AG08395 (cell line): ENCODE data around the gene HBEGF.

Source experiments
- DNase-seq: peaks from one replicate; pipeline ENCODE4 v3.0.0; 2012; ENCODE audit warnings: mixed read lengths, low spot score

HBEGF gene

DNA sequence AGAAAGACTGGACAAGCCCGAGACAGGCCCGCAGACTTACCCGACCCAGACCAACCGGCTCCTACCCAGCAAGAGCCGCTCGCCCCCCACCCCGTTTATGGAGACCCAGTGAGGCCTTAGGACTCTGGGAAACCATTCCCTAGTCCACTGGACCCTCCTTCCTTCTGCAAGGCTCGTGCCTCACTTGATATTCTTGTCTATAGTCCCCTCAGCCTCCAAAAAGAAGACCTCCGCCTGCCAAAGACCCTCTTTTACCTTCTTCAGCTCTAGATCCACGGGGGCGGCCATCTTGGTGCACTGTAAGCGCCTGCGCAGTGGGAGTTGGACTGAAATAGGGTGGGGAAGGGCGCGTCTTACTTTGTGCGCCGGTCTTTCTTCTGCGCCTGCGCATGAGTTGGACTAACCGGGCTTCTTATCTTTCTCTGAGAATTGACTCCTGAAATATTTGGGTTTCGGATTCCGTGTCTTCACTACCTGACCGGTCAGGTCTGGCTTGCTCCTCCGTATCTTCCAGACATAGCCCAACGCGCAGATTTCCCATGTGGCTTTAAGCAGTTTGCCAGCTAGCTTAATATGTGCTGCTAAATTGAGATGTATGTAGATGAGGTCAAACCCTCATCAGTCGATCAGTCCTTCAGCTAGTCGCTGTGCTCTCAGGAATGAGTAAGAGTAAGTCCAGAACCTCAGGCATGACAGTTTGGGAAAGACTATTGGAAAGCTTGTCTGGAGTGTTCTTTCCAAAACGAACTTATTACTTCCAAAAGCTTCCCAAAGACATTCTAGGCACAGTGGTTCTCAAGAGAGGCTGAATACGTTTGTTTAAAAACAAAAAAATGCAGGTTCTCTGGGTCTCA is 43.4 kb downstream of the HBEGF start, which contains the start of gene PFDN1:
TSS of gene PFDN1 (minus strand) at position 316 of the 854 bp plus-strand sequence. CDS start at position 288, 28 bp downstream.
- DNase-seq = peak; percentile 99

GRCh38 chr5:140301136-140301535 is 45.3 kb downstream of the HBEGF start:
- DNase-seq = no peak

DNA sequence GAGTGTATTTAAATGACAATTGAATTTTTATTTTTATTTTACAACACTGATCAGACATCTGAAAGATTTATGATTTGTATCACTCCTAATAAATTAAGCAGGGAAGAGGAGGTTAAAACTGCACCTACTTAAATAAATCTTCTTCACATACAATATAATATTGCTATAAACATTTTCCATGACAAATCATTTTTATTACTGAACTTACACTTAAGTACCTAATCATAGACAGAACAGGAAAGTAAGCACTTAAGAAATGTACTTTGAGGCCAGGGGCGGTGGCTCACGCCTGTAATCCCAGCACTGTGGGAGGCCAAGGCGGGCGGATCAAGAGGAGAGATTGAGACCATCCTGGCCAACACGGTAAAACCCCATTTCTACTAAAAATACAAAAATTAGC is 47.3 kb downstream of the HBEGF start:
- no peak for DNase-seq

GRCh38 chr5:140298183-140298601 is 48.2 kb downstream of the HBEGF start:
- no peak for DNase-seq

GRCh38 chr5:140297283-140297682 is 49.1 kb downstream of the HBEGF start:
- DNase-seq = no peak

- DNase-seq = no peak
Measured at GRCh38 chr5:140296289-140296688, 50.1 kb downstream of the HBEGF start.

DNA sequence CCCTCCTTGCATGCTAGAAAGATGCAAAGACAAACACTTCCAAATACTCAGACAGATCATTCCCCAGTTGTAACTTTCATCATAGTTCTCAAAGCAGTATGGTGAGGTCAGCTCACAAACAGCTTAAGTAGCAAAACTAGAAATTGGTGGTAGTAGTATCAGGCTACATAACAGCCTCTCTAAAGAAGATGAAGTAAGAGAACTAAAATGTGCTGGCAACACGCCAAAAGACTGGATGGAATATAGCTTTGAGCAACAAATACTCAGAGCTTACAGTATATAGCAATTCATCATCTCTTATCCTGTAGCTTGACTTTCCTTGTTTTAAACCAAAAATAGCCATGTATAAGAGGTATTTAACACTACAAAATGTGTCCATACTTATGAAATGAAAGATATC is 51.0 kb downstream of the HBEGF start:
- peak; percentile 47 for DNase-seq

GRCh38 chr5:140294753-140295152 is 51.6 kb downstream of the HBEGF start:
- no peak for DNase-seq

DNA sequence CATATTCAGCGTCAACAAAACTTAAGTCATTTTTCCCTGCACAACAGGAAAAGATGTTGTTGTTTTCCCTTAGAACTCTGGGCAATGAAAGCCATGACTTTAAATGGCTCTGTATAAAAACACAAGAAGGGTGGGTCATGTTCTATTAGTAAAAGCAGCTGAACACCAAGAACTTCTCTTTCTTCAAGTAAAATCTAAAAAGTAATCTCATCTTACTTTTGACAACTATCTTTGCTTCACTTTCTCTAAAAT is 52.6 kb downstream of the HBEGF start:
- DNase-seq = no peak

DNA sequence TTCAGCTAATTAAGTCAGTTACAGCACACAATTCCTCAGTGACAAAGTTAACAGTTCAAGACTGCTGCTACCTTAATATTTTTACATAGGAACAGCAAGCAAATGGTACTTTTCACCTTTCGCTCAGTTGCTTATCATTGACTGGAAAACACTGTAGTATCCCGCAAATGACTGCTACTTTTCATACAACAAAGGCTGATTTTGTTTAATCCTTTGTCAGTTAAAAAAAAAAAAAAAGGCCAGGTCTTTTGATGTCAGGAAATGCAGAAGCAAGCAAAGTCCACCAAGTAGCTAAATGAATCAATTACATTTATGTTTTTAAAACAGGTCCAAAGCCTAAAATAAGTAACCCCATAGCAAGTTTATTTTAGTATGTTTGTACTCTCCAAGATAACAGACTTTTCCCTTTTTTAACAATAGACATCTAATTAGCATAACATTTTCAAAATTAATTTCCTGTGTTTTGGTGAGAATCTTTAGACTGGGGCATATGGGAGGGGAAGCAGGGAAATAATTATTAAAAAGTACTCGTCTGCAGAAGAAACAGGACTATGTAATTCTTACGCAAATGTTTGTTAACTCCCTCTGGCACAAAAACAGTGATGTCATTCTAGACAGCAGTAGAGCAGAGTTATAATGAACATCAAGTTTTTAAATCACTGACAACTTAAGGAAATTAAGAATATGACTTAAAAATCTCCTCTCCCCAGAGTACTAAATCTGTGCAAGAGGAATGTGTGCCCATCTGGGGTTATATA is 53.1 kb downstream of the HBEGF start:
- DNase-seq = no peak

- no peak for DNase-seq
Measured at GRCh38 chr5:140292212-140293036, 54.0 kb downstream of the HBEGF start.

DNA sequence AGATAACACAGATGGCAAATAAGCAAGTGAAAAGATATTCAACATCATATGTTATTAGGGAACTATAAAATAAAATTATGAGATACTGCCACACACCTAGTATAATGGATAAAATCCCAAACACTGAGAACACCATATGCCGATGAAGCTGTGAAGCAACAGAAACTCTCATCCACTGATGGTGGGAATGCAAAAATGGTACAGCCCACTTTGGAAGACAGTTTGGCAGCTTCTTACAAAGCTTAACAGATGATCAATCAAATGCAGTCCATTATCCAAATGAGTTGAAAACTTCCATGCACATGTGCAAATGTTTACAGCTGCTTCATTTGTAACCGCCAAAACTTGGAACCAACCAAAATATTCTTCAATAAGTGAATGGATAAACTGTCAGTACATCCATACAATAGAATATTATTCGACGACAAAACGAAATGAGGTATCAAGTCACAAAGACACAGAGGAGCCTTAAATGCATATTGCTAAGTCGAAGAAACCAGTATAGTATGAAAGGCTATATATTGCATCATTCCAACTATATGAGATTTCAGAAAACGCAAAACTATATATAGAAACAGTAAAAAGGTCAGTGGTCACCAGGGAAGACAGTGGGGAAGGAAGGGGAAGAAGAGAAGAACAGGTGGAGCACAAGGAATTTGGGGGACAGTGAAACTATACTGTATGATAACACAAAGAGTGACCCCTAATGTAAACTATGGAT is 58.4 kb downstream of the HBEGF start:
- no peak for DNase-seq

DNA sequence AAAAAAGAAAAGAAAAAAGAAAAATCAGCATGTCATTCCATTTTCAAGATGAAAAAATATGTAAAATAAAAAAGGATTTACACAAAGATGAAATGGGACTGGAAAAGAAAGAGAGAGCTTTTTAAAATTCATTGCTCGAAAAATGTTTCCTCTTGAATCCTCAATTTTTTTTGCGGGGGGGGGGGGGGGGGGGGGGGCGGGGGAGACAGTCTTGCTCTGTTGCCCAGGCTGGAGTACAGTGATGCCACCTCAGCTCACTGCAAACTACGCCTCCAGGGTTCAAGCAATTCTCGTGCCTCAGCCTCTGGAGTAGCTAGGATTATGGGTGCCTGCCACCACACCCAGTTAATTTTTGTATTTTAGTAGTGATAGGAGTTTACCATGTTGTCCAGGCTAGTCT is 60.0 kb downstream of the HBEGF start:
- DNase-seq = no peak

- DNase-seq = no peak
Measured at GRCh38 chr5:140284013-140284412, 62.4 kb downstream of the HBEGF start.
